Gastrocnemius medialis (tissue), 4 donors: ENCODE data around the gene KDM4B.

ENCODE experiments used
- POLR2A ChIP-seq, 2 donors: fragments of 450-650 bp; IDR thresholded peaks; one replicate each; pipeline ENCODE4 v1.6.1; 2017; ENCODE audit warnings: antibody characterized with exemption in 2 of 2, mild to moderate bottlenecking in 2 of 2, moderate library complexity in 2 of 2
- TF ChIP-seq, protein P1 (sequence below), 5 experiments: fragments of 450-650 bp in 3 of 5; fragments of 200-600 bp in 2 of 5; sonication (generic) in 2 of 5; IDR thresholded peaks in 4 of 5; conservative IDR thresholded peaks in 1 of 5; 1 replicate in 4 of 5; 2 replicates in 1 of 5; pipeline ENCODE4 v1.5.1; 2016 to 2019; ENCODE audit warnings: antibody characterized with exemption in 5 of 5, mild to moderate bottlenecking in 3 of 5, moderate library complexity in 3 of 5

DNA sequence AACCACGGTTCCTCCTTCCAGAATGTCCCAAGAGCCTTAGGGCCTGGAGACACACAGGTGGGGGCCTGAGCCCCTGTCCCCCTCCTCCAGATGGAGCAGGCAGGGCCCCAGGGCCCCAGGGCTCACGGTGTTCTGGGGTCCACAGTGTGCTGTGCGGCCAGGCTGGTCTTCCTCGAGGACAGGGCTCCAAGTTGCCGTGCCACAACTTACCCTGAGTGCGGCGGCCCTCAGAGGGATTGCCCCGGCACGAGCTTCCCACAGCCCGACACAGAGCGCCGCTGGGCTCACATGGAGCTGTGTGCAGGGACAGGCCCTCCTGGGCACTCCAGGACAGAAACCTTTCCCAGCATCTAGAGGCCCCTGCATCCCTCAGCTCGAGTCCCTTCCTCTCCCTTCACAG, 160.8 kb downstream of the KDM4B start:
- TF ChIP-seq, protein P1, sequence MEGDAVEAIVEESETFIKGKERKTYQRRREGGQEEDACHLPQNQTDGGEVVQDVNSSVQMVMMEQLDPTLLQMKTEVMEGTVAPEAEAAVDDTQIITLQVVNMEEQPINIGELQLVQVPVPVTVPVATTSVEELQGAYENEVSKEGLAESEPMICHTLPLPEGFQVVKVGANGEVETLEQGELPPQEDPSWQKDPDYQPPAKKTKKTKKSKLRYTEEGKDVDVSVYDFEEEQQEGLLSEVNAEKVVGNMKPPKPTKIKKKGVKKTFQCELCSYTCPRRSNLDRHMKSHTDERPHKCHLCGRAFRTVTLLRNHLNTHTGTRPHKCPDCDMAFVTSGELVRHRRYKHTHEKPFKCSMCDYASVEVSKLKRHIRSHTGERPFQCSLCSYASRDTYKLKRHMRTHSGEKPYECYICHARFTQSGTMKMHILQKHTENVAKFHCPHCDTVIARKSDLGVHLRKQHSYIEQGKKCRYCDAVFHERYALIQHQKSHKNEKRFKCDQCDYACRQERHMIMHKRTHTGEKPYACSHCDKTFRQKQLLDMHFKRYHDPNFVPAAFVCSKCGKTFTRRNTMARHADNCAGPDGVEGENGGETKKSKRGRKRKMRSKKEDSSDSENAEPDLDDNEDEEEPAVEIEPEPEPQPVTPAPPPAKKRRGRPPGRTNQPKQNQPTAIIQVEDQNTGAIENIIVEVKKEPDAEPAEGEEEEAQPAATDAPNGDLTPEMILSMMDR (IDR thresholded peaks at IDR 0.05 in 4 of 5, conservative IDR thresholded peaks at IDR 0.05 in 1 of 5) = no peak
- no peak for TF ChIP-seq POLR2A (IDR thresholded peaks at IDR 0.05)
